GM12872 (cell line): Measurements from ENCODE around the gene ABCB6.

Experiments used
- CTCF ChIP-seq: IDR thresholded peaks from 3 replicates; pipeline ENCODE4 v1.5.1; 2011; ENCODE audit warnings: low read depth, mild to moderate bottlenecking, low read length, moderate library complexity; ENCODE audit not compliant: insufficient read depth

Gene ABCB6

GRCh38 chr2:219182331-219183150 is 36.2 kb downstream of the ABCB6 start:
- TF ChIP-seq CTCF: no peak

GRCh38 chr2:219181531-219181930 is 37.2 kb downstream of the ABCB6 start:
- TF ChIP-seq CTCF: no peak

- no peak for TF ChIP-seq CTCF
Observed at GRCh38 chr2:219180961-219181360, 37.8 kb downstream of the ABCB6 start.

- TF ChIP-seq CTCF: no peak
Observed at GRCh38 chr2:219179601-219180465, 38.9 kb downstream of the ABCB6 start.

- TF ChIP-seq CTCF: no peak
Observed at GRCh38 chr2:219178377-219179175, 40.2 kb downstream of the ABCB6 start.

- TF ChIP-seq CTCF: peak; percentile 34; the same call in 1 of the 3 replicates
Observed at GRCh38 chr2:219177552-219178376, 41.0 kb downstream of the ABCB6 start, which contains the start of gene RETREG2. RETREG2 (plus strand) TSS chr2:219178275; CDS start chr2:219178353, 78 bp downstream.
